OCI-LY1 (cell line): Measurements from ENCODE around the gene FBXW4.

Source experiments
- CTCF ChIP-seq: fragments of 200-600 bp; sonication (generic), shearing (Covaris generic); IDR thresholded peaks from 2 replicates; pipeline ENCODE4 v1.5.1; 2017; ENCODE audit warnings: mild to moderate bottlenecking, antibody characterized with exemption, low read length, moderate library complexity, mixed read lengths
- EZH2 ChIP-seq: fragments of 200-600 bp; sonication (generic), shearing (Covaris generic); IDR thresholded peaks from 2 replicates; pipeline ENCODE4 v1.8.0; 2017; ENCODE audit warnings: borderline replicate concordance, mixed run types, mild to moderate bottlenecking, antibody characterized with exemption, low read length, moderate library complexity, mixed read lengths

DNA sequence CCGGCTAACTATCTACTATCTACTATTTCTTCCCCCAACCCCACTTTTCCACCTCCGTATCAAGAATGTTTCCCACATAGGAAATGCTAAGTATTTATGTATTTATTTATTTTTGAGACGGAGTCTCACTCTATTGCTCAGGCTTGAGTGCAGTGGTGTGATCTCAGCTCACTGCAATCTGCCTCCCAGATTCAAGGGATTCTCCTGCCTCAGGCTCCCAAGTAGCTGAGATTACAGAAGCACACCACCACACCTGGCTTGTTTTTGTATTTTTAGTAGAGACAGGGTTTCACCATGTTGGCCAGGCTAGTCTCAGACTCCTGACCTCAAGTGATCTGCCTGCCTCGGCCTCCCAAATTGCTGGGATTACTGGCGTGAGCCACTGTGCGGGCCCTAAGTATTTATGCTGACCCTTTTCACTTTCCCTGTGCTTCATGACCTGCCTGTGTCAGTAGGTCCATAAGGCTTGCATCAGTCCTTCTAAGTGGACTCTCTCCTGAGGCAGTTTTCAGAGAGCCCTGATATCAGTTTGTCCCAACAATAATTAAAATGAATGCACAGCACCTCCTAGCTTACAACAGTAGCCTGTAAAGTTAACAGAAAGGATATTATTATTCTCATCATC is 25.7 kb upstream of the FBXW4 start:
- no peak for TF ChIP-seq CTCF
- TF ChIP-seq EZH2: no peak
